Liver (tissue), 9 donors: ENCODE results near the gene MUL1. TPM values are rescaled to one million over a fixed set of nuclear protein-coding genes. Genes with fewer than 3 reads are reported as not detected.

Source experiments
- DNase-seq: peaks from one replicate; pipeline ENCODE4 v3.0.0-alpha.2; 2017; ENCODE audit warnings: low spot score
- H3K27ac ChIP-seq, 2 donors: one replicate each; pipeline ENCODE4 v1.7.0; 2013; ENCODE audit warnings: inconsistent platforms in 2 of 2, low read length in 2 of 2, control low read depth in 1 of 2, low read depth in 1 of 2, mild to moderate bottlenecking in 1 of 2
- H3K27me3 ChIP-seq, 4 donors: one replicate each; pipeline versions ENCODE4 v1.6.1 to v1.7.0; 2013; ENCODE audit warnings: low read length in 3 of 4, inconsistent platforms in 1 of 4, mild to moderate bottlenecking in 1 of 4, moderate library complexity in 1 of 4; ENCODE audit not compliant: control insufficient read depth in 4 of 4, insufficient read depth in 4 of 4
- H3K36me3 ChIP-seq, 4 donors: one replicate each; pipeline versions ENCODE4 v1.6.1 to v1.7.0; 2013; ENCODE audit warnings: low read length in 3 of 4, mild to moderate bottlenecking in 3 of 4, low read depth in 1 of 4, moderate library complexity in 1 of 4; ENCODE audit not compliant: control insufficient read depth in 4 of 4, insufficient read depth in 3 of 4
- H3K4me1 ChIP-seq, 4 donors: one replicate each; pipeline versions ENCODE4 v1.6.1 to v1.7.0; 2013; ENCODE audit warnings: low read length in 3 of 4, mild to moderate bottlenecking in 3 of 4, moderate library complexity in 1 of 4; ENCODE audit not compliant: control insufficient read depth in 4 of 4, insufficient read depth in 4 of 4
- H3K4me3 ChIP-seq, 3 donors: one replicate each; pipeline versions ENCODE4 v1.6.1 to v1.7.0; 2013; ENCODE audit warnings: low read length in 3 of 3, control low read depth in 1 of 3, low read depth in 1 of 3, mild to moderate bottlenecking in 1 of 3
- H3K9ac ChIP-seq, 2 donors: one replicate each; pipeline ENCODE4 v1.7.0; 2013; ENCODE audit warnings: low read length in 2 of 2, mild to moderate bottlenecking in 2 of 2, moderate library complexity in 2 of 2, control low read depth in 1 of 2, low read depth in 1 of 2
- H3K9me3 ChIP-seq, 4 donors: one replicate each; pipeline versions ENCODE4 v1.6.1 to v1.7.0; 2013; ENCODE audit warnings: low read length in 3 of 4; ENCODE audit not compliant: control insufficient read depth in 4 of 4
- EGR1 ChIP-seq, 2 donors: IDR thresholded peaks; 2 replicates each; pipeline ENCODE4 v1.6.1; 2016 to 2018; ENCODE audit warnings: antibody characterized with exemption in 2 of 2, low read depth in 2 of 2
- FOXA1 ChIP-seq: IDR thresholded peaks from 2 replicates; pipeline ENCODE4 v1.6.1; 2016; ENCODE audit warnings: antibody characterized with exemption
- FOXA2 ChIP-seq: IDR thresholded peaks from 2 replicates; pipeline ENCODE4 v1.6.1; 2016; ENCODE audit warnings: antibody characterized with exemption
- GABPA ChIP-seq, 2 donors: IDR thresholded peaks in 1 of 2; conservative IDR thresholded peaks in 1 of 2; 2 replicates each; pipeline ENCODE4 v1.6.1; 2016; ENCODE audit warnings: antibody characterized with exemption in 2 of 2, mild to moderate bottlenecking in 1 of 2, moderate library complexity in 1 of 2
- HNF4A ChIP-seq, 2 donors: conservative IDR thresholded peaks; 2 replicates each; pipeline ENCODE4 v1.6.1; 2016; ENCODE audit warnings: antibody characterized with exemption in 2 of 2, mild to moderate bottlenecking in 2 of 2
- HNF4G ChIP-seq: IDR thresholded peaks from 2 replicates; pipeline ENCODE4 v1.6.1; 2016; ENCODE audit warnings: antibody characterized with exemption
- JUND ChIP-seq, 2 donors: IDR thresholded peaks; 2 replicates each; pipeline ENCODE4 v1.6.1; 2016; ENCODE audit warnings: antibody characterized with exemption in 2 of 2
- NR2F2 ChIP-seq: IDR thresholded peaks from 2 replicates; pipeline ENCODE4 v1.6.1; 2016; ENCODE audit warnings: antibody characterized with exemption
- RAD21 ChIP-seq, 2 donors: IDR thresholded peaks; 2 replicates each; pipeline ENCODE4 v1.6.1; 2016; ENCODE audit warnings: antibody characterized with exemption in 2 of 2, mild to moderate bottlenecking in 2 of 2
- RXRA ChIP-seq, 2 donors: IDR thresholded peaks; 2 replicates each; pipeline ENCODE4 v1.6.1; 2017 to 2018; ENCODE audit warnings: antibody characterized with exemption in 2 of 2, mild to moderate bottlenecking in 1 of 2
- SP1 ChIP-seq: IDR thresholded peaks from 2 replicates; pipeline ENCODE4 v1.6.1; 2018; ENCODE audit warnings: antibody characterized with exemption, mild to moderate bottlenecking
- TAF1 ChIP-seq: conservative IDR thresholded peaks from 2 replicates; pipeline ENCODE4 v1.6.1; 2016; ENCODE audit warnings: antibody characterized with exemption, mild to moderate bottlenecking
- YY1 ChIP-seq: IDR thresholded peaks from 2 replicates; pipeline ENCODE4 v1.6.1; 2016; ENCODE audit warnings: antibody characterized with exemption, mild to moderate bottlenecking
- WGBS: extraction: QIAGEN DNeasy Blood & Tissue Kit; methylation state at CpG from one replicate; pipeline ENCODE4 v1.1.7; 2013; 5-methylcytosine and 5-hydroxymethylcytosine counted together
- polyA plus RNA-seq, 2 donors: library from polyadenylated mRNA; stranded (reverse) in 1 of 2; unstranded in 1 of 2; fragments of 200-250 nt in 1 of 2; fragments of >200 nt in 1 of 2; fragmentation: Nextera tagmentation in 1 of 2; extraction: Ambion mirVana in 1 of 2; gene quantifications; one replicate each; pipeline versions ENCODE4 v1.2.1 to v1.2.3, GENCODE V29; 2013 to 2015
- total RNA-seq, 2 donors: library from RNA; depleted of rRNA; stranded (reverse); fragments of >200 nt; gene quantifications; one replicate each; pipeline ENCODE4 v1.2.3, GENCODE V29; 2014
- TF ChIP-seq, protein P1 (sequence below): fragments of 150-350 bp; IDR thresholded peaks from 2 replicates; pipeline ENCODE4 v1.5.1; 2017; ENCODE audit warnings: improper control_type of control experiment, low read depth, low read length; ENCODE audit not compliant: missing input control
- TF ChIP-seq, protein P2 (sequence below): IDR thresholded peaks from 2 replicates; pipeline ENCODE4 v1.6.1; 2016; ENCODE audit warnings: antibody characterized with exemption
- TF ChIP-seq, protein P3 (sequence below): IDR thresholded peaks from 2 replicates; pipeline ENCODE4 v1.6.1; 2016; ENCODE audit warnings: antibody characterized with exemption
- TF ChIP-seq, protein P4 (sequence below): IDR thresholded peaks from 2 replicates; pipeline ENCODE4 v1.6.1; 2016; ENCODE audit warnings: antibody characterized with exemption, mild to moderate bottlenecking
- TF ChIP-seq, protein P5 (sequence below): IDR thresholded peaks from 2 replicates; pipeline ENCODE4 v1.6.1; 2016; ENCODE audit warnings: antibody characterized with exemption
- donor health status: healthy.
- donor health status: healthy.
- donor health status: healthy.
- donor health status: healthy.
- donor health status: healthy.

The MUL1 gene
- total and polyA plus RNA-seq, 4 donors = 9.5 to 19.4 (median 16.8) TPM

DNA sequence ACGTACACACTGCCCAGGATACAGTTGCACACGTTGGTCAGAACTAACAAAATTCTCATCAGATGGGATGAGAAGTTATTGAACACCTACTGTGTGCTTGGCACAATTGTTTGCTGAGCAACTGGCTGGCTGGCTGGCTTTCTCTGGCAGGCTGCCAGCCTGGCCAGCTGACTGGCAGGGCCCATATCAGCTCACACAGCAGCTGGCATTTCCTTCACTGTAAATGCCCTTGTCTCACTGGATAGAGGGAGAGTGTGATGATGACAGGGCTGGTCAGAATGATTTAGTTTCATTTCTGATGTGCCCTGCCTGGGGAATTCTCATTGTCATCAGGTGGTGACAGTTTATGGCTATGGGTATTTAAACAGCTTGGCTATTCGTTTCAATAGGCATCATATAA lies 37.8 kb downstream of the MUL1 start:
- no peaks in the 10 kb centered on the region for H3K27me3 ChIP-seq
- DNase-seq = no peak
- TF ChIP-seq HNF4A (conservative IDR thresholded peaks at IDR 0.05) (no peak), YY1 (no peak), FOXA1 (no peak), GABPA (IDR thresholded peaks at IDR 0.05 in 1 of 2, conservative IDR thresholded peaks at IDR 0.05 in 1 of 2) (no peak)
- TF ChIP-seq, protein P1, sequence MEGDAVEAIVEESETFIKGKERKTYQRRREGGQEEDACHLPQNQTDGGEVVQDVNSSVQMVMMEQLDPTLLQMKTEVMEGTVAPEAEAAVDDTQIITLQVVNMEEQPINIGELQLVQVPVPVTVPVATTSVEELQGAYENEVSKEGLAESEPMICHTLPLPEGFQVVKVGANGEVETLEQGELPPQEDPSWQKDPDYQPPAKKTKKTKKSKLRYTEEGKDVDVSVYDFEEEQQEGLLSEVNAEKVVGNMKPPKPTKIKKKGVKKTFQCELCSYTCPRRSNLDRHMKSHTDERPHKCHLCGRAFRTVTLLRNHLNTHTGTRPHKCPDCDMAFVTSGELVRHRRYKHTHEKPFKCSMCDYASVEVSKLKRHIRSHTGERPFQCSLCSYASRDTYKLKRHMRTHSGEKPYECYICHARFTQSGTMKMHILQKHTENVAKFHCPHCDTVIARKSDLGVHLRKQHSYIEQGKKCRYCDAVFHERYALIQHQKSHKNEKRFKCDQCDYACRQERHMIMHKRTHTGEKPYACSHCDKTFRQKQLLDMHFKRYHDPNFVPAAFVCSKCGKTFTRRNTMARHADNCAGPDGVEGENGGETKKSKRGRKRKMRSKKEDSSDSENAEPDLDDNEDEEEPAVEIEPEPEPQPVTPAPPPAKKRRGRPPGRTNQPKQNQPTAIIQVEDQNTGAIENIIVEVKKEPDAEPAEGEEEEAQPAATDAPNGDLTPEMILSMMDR = no peak
- 63% methylated on average over 3 of the region's 3 CpGs for WGBS
- no peak overlapping the region for H3K4me3 ChIP-seq
- no peaks in the 10 kb centered on the region for H3K36me3 ChIP-seq
- H3K27ac ChIP-seq = no peak overlapping the region
- peaks cover 4 to 19% (median 11%) of the 10 kb centered on the region in 4 donors for H3K4me1 ChIP-seq
- H3K9ac ChIP-seq = no peak overlapping the region
- H3K9me3 ChIP-seq = no peaks in the 10 kb centered on the region

DNA sequence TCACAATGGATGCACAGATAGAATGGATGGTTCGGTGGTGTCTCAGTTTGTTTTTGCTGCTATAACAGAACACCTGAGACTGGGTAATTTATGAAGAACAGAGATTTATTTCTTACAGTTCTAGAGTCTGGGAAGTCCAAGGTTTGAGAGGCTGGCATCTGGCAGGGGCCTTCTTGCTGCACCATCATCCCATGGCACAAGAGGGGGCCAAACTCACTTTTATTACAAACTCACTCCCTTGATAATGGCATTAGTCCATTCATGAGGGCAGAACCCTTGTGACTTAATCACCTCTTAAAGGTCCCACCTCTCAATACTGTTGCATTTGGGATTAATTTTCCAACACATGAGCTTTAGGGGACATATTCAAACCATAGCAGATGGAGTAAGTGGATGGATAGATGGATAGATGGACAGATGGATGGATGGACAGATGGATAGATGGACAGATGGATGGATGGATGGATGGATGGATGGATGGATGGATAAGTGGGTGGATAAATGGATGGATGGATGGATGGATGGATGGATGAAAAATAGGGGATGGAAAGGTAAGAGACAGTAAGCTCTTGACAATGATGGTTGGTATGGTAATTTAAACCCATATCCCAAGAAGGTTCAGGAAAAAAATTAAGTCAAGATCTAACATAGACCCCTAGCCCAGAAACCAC lies 38.4 kb downstream of the MUL1 start:
- H3K36me3 ChIP-seq = no peaks in the 10 kb centered on the region
- no peak for TF ChIP-seq HNF4G
- no peak for TF ChIP-seq YY1
- no peak for TF ChIP-seq SP1
- TF ChIP-seq EGR1 (IDR thresholded peaks at IDR 0.05; ENCODE audit: low read depth in 2 of 2) = no peak
- no peak for TF ChIP-seq GABPA (IDR thresholded peaks at IDR 0.05 in 1 of 2, conservative IDR thresholded peaks at IDR 0.05 in 1 of 2)
- TF ChIP-seq, protein P1 = peak; percentile 73
- TF ChIP-seq FOXA2 = no peak
- no peak for TF ChIP-seq RXRA (IDR thresholded peaks at IDR 0.05)
- TF ChIP-seq, protein P2, sequence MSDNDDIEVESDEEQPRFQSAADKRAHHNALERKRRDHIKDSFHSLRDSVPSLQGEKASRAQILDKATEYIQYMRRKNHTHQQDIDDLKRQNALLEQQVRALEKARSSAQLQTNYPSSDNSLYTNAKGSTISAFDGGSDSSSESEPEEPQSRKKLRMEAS = no peak
- TF ChIP-seq, protein P3, sequence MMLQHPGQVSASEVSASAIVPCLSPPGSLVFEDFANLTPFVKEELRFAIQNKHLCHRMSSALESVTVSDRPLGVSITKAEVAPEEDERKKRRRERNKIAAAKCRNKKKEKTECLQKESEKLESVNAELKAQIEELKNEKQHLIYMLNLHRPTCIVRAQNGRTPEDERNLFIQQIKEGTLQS = no peak
- peak; percentile 88 to 94 for TF ChIP-seq RAD21 (IDR thresholded peaks at IDR 0.05)
- TF ChIP-seq TAF1 = no peak
- TF ChIP-seq JUND (IDR thresholded peaks at IDR 0.05) = no peak
- TF ChIP-seq FOXA1 = no peak
- TF ChIP-seq NR2F2 = no peak
- TF ChIP-seq, protein P4, sequence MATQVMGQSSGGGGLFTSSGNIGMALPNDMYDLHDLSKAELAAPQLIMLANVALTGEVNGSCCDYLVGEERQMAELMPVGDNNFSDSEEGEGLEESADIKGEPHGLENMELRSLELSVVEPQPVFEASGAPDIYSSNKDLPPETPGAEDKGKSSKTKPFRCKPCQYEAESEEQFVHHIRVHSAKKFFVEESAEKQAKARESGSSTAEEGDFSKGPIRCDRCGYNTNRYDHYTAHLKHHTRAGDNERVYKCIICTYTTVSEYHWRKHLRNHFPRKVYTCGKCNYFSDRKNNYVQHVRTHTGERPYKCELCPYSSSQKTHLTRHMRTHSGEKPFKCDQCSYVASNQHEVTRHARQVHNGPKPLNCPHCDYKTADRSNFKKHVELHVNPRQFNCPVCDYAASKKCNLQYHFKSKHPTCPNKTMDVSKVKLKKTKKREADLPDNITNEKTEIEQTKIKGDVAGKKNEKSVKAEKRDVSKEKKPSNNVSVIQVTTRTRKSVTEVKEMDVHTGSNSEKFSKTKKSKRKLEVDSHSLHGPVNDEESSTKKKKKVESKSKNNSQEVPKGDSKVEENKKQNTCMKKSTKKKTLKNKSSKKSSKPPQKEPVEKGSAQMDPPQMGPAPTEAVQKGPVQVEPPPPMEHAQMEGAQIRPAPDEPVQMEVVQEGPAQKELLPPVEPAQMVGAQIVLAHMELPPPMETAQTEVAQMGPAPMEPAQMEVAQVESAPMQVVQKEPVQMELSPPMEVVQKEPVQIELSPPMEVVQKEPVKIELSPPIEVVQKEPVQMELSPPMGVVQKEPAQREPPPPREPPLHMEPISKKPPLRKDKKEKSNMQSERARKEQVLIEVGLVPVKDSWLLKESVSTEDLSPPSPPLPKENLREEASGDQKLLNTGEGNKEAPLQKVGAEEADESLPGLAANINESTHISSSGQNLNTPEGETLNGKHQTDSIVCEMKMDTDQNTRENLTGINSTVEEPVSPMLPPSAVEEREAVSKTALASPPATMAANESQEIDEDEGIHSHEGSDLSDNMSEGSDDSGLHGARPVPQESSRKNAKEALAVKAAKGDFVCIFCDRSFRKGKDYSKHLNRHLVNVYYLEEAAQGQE = no peak
- TF ChIP-seq, protein P5, sequence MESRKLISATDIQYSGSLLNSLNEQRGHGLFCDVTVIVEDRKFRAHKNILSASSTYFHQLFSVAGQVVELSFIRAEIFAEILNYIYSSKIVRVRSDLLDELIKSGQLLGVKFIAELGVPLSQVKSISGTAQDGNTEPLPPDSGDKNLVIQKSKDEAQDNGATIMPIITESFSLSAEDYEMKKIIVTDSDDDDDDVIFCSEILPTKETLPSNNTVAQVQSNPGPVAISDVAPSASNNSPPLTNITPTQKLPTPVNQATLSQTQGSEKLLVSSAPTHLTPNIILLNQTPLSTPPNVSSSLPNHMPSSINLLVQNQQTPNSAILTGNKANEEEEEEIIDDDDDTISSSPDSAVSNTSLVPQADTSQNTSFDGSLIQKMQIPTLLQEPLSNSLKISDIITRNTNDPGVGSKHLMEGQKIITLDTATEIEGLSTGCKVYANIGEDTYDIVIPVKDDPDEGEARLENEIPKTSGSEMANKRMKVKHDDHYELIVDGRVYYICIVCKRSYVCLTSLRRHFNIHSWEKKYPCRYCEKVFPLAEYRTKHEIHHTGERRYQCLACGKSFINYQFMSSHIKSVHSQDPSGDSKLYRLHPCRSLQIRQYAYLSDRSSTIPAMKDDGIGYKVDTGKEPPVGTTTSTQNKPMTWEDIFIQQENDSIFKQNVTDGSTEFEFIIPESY = no peak
- peak in 1 of 2 donors; percentile 14 for TF ChIP-seq HNF4A (conservative IDR thresholded peaks at IDR 0.05)
- WGBS = 84% methylated on average over 1 of the region's 1 CpG
- no peaks in the 10 kb centered on the region for H3K9me3 ChIP-seq
- DNase-seq = no peak
- no peak overlapping the region for H3K9ac ChIP-seq
- peaks cover 4 to 12% (median 7%) of the 10 kb centered on the region in 4 donors for H3K4me1 ChIP-seq
- H3K27me3 ChIP-seq = no peaks in the 10 kb centered on the region
- H3K27ac ChIP-seq = no peak overlapping the region
- H3K4me3 ChIP-seq = no peak overlapping the region
